ENCODE results near the gene TEX2. TPM values are rescaled to one million over a fixed set of nuclear protein-coding genes. Genes with fewer than 3 reads are reported as not detected.

TEX2 gene
- total RNA-seq, 4 donors from 2014 or later = 35.5 to 41.3 (median 36.9) TPM

DNA sequence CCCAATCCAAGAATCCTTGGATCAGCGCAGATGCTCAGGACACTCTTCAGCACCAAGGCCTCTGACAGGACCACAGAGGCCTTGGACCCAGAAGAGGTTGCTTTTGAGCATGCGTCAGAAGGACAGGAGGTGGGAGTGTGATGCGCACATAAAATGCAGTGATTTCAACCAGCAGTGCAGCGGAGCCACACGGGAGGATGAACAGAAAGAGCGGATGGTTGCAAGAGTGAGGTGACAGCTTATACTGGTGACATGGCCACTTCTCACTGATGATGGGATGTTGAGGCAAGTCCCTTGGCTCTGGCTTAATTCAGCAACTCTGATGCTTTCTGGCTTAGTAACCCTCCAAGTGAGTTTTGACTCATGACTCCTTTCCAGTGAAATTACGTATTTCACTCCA lies 107.9 kb downstream of the TEX2 start:
- H3K4me3 ChIP-seq = no peak overlapping the region
- peaks cover 37% of the 10 kb centered on the region for H3K4me1 ChIP-seq
- H3K36me3 ChIP-seq = peaks cover 16% of the 10 kb centered on the region
- 87% methylated on average over 7 of the region's 7 CpGs for WGBS
- TF ChIP-seq POLR2A (IDR thresholded peaks at IDR 0.05) (no peak), EP300 (IDR thresholded peaks at IDR 0.05) (no peak), POLR2AphosphoS5 (IDR thresholded peaks at IDR 0.05) (no peak)
- TF ChIP-seq, protein P1, sequence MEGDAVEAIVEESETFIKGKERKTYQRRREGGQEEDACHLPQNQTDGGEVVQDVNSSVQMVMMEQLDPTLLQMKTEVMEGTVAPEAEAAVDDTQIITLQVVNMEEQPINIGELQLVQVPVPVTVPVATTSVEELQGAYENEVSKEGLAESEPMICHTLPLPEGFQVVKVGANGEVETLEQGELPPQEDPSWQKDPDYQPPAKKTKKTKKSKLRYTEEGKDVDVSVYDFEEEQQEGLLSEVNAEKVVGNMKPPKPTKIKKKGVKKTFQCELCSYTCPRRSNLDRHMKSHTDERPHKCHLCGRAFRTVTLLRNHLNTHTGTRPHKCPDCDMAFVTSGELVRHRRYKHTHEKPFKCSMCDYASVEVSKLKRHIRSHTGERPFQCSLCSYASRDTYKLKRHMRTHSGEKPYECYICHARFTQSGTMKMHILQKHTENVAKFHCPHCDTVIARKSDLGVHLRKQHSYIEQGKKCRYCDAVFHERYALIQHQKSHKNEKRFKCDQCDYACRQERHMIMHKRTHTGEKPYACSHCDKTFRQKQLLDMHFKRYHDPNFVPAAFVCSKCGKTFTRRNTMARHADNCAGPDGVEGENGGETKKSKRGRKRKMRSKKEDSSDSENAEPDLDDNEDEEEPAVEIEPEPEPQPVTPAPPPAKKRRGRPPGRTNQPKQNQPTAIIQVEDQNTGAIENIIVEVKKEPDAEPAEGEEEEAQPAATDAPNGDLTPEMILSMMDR (IDR thresholded peaks at IDR 0.05) = no peak
- DNase-seq (ENCODE audit: low spot score in 2 of 2) = peak in 1 of 2 donors; percentile 26
- no peaks in the 10 kb centered on the region for H3K27me3 ChIP-seq
- no peaks in the 10 kb centered on the region for H3K9me3 ChIP-seq
- H3K27ac ChIP-seq = peak overlapping the region; percentile 56

GRCh38 chr17:64154717-64155116 lies 108.3 kb downstream of the TEX2 start:
- no peak overlapping the region for H3K4me3 ChIP-seq
- peak in 1 of 2 donors; percentile 61 for DNase-seq (ENCODE audit: low spot score in 2 of 2)
- H3K9me3 ChIP-seq = no peaks in the 10 kb centered on the region
- peaks cover 36% of the 10 kb centered on the region for H3K4me1 ChIP-seq
- TF ChIP-seq POLR2A (IDR thresholded peaks at IDR 0.05) (no peak), POLR2AphosphoS5 (IDR thresholded peaks at IDR 0.05) (no peak), EP300 (IDR thresholded peaks at IDR 0.05) (no peak)
- TF ChIP-seq, protein P1 (IDR thresholded peaks at IDR 0.05) = no peak
- H3K27ac ChIP-seq = peak overlapping the region; percentile 56
- no peaks in the 10 kb centered on the region for H3K27me3 ChIP-seq
- WGBS = 85% methylated on average over 9 of the region's 9 CpGs
- H3K36me3 ChIP-seq = peaks cover 16% of the 10 kb centered on the region

DNA sequence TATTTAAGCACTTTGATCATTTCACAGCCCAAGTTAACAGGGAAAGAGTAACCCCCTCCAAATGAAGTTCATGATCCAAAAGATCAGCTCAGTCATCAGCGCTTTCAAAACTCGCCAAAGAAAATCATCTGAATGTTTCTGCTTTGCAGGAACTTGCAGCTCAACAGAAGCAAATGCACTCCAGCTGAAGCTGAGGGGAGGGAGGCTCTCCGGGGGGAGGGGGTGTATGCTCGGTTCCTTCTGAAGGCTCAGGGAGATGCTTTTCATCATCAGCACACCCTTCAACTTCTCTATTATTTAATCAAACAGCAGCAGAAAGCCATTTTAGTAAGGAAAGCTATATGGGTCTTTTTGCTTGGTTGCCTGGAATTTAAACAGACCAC lies 108.8 kb downstream of the TEX2 start:
- Histone ChIP-seq H3K36me3 (peaks cover 16% of the 10 kb centered on the region), H3K27ac (no peak overlapping the region)

GRCh38 chr17:64153565-64154312 lies 109.3 kb downstream of the TEX2 start:
- no peaks in the 10 kb centered on the region for H3K9me3 ChIP-seq
- no peak for TF ChIP-seq EP300 (IDR thresholded peaks at IDR 0.05)
- TF ChIP-seq, protein P1 (IDR thresholded peaks at IDR 0.05) = no peak
- TF ChIP-seq POLR2AphosphoS5 (IDR thresholded peaks at IDR 0.05) = no peak
- no peak for TF ChIP-seq POLR2A (IDR thresholded peaks at IDR 0.05)
- DNase-seq (ENCODE audit: low spot score in 2 of 2) = peak in 1 of 2 donors; percentile 16
- H3K4me3 ChIP-seq = no peak overlapping the region
- peaks cover 21% of the 10 kb centered on the region for H3K36me3 ChIP-seq
- WGBS = 94% methylated on average over 3 of the region's 3 CpGs
- no peak overlapping the region for H3K27ac ChIP-seq
- no peaks in the 10 kb centered on the region for H3K27me3 ChIP-seq
- H3K4me1 ChIP-seq = peaks cover 30% of the 10 kb centered on the region

More for the DNA sequence above, 108.8 kb downstream of the TEX2 start:
- peak in 1 of 2 donors; percentile 49 for DNase-seq (ENCODE audit: low spot score in 2 of 2)
- no peak for TF ChIP-seq POLR2A (IDR thresholded peaks at IDR 0.05)
- Histone ChIP-seq H3K27me3 (no peaks in the 10 kb centered on the region), H3K9me3 (no peaks in the 10 kb centered on the region), H3K4me1 (peaks cover 36% of the 10 kb centered on the region), H3K4me3 (no peak overlapping the region)
- WGBS = 80% methylated on average over 4 of the region's 4 CpGs

GRCh38 chr17:64152428-64153125 lies 110.5 kb downstream of the TEX2 start:
- DNase-seq (ENCODE audit: low spot score in 2 of 2) = peak in 1 of 2 donors; percentile 35
- Histone ChIP-seq H3K36me3 (peaks cover 26% of the 10 kb centered on the region), H3K4me1 (peaks cover 32% of the 10 kb centered on the region)

More at GRCh38 chr17:64152428-64153125, 110.5 kb downstream of the TEX2 start:
- Histone ChIP-seq H3K27me3 (no peaks in the 10 kb centered on the region), H3K4me3 (no peak overlapping the region), H3K27ac (no peak overlapping the region), H3K9me3 (no peaks in the 10 kb centered on the region)
- TF ChIP-seq, protein P1 (IDR thresholded peaks at IDR 0.05) = no peak
- TF ChIP-seq POLR2A (IDR thresholded peaks at IDR 0.05) = no peak
- TF ChIP-seq EP300 (IDR thresholded peaks at IDR 0.05) = no peak
- TF ChIP-seq POLR2AphosphoS5 (IDR thresholded peaks at IDR 0.05) = no peak
- WGBS = 96% methylated on average over 7 of the region's 7 CpGs
